ENCODE measurements around the gene POU3F3. TPM values are rescaled to one million over a fixed set of nuclear protein-coding genes. Genes with fewer than 3 reads are reported as not detected.

POU3F3 gene
- total RNA-seq, 1 donor, result not detected

DNA sequence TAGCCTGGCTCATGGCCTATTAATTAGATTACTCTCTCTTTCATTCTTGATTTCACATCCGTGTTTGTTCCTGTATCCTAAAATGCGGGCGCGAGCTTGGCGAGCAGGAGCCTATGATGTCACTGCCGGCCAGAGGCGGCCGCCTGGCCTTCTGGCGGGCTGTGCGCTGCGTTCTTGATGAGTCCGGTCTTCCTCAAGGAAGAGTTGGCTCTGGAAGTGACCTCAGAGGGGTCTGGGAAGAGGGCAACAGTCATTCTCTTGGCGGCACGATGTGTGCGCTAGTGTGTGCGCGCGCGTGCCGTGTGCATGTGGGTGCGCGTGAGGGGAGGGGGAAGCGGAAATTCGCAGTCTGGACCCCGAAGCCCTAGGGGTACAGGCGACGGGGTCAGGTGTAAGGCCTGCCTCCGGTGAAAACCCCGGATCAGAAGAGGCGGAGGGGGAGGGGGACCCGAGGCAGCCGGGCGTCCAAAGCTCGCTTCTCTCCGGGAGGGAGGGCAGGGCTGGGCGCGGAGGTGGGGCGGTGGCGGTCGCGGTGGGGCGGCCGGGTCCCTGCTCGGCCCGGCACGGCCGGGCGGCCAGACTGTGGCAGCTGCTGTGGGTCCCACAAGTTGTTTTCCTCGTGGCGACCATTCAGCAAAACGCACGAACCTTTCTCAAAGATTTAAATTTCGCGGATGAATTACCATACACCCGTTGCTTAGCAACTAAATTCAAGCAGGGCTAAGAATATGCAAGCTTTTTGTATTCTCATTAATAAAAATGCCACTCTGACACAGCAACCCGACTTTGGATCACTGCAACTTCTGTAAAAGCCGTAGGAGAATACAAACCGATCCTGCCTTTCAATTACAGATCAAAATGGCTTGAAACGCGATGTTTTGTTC, 8.4 kb downstream of the POU3F3 start:
- H3K4me3 ChIP-seq (ENCODE audit: low read depth, low read length), result no peak overlapping the region
- no peak for DNase-seq (ENCODE audit: low read depth)
- no peak for TF ChIP-seq CTCF (IDR thresholded peaks at IDR 0.05; ENCODE audit: insufficient read depth, low read depth, low read length)

- no peak for TF ChIP-seq CTCF (IDR thresholded peaks at IDR 0.05; ENCODE audit: insufficient read depth, low read depth, low read length)
- DNase-seq (ENCODE audit: low read depth), result no peak
Observed at GRCh38 chr2:104863146-104863467, 9.2 kb downstream of the POU3F3 start.

DNA sequence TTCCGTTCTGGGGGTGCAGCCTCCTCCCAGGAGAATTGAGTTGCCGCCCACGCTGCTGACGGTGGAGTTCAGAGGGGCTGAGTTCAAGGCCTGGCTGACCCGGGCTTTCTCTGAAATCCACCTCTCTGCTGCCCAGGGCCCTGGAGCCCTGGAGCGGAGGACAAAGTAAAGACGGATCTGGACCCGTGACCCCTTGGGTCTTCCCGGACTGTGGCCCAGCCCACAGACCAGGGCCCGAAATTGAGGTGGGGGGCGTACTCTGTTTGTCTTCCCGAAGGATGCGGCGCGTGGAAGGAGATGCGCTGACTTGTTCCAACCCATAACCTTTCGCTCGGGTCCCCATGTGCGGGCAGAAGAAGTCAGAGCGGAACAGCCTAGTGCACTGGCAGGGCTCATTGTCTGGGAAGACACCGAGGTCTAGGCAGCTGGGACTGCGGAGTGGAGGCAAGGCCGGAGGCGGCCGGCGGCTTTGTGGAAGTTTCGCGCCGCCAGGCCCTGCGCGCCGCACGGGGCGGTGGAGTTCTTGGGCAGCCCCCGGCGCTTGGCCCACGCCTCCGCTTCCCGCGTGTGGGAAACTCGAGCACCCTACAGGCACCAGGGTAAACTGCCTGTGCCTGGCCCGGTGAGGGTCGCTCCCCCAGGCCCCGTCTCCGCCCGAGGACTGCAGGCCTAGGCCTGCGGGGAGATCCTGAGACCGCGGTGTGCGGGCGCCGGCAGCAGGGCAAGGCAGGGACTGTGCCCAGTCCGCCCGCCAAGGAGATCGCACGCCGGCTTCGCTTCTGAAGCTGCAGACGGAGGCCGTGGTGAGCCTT, 9.8 kb downstream of the POU3F3 start:
- no peak for DNase-seq (ENCODE audit: low read depth)
- TF ChIP-seq CTCF (IDR thresholded peaks at IDR 0.05; ENCODE audit: insufficient read depth, low read depth, low read length), result no peak
- no peak overlapping the region for H3K4me3 ChIP-seq (ENCODE audit: low read depth, low read length)

More at GRCh38 chr2:104863146-104863467, 9.2 kb downstream of the POU3F3 start:
- no peak overlapping the region for H3K4me3 ChIP-seq (ENCODE audit: low read depth, low read length)

GRCh38 chr2:104864280-104865095, 10.6 kb downstream of the POU3F3 start:
- no peak for DNase-seq (ENCODE audit: low read depth)
- TF ChIP-seq CTCF (IDR thresholded peaks at IDR 0.05; ENCODE audit: insufficient read depth, low read depth, low read length), result no peak
- no peak overlapping the region for H3K4me3 ChIP-seq (ENCODE audit: low read depth, low read length)

- no peak for DNase-seq (ENCODE audit: low read depth)
- H3K4me3 ChIP-seq (ENCODE audit: low read depth, low read length), result no peak overlapping the region
- no peak for TF ChIP-seq CTCF (IDR thresholded peaks at IDR 0.05; ENCODE audit: insufficient read depth, low read depth, low read length)
Observed at GRCh38 chr2:104865096-104865470, 11.2 kb downstream of the POU3F3 start.

DNA sequence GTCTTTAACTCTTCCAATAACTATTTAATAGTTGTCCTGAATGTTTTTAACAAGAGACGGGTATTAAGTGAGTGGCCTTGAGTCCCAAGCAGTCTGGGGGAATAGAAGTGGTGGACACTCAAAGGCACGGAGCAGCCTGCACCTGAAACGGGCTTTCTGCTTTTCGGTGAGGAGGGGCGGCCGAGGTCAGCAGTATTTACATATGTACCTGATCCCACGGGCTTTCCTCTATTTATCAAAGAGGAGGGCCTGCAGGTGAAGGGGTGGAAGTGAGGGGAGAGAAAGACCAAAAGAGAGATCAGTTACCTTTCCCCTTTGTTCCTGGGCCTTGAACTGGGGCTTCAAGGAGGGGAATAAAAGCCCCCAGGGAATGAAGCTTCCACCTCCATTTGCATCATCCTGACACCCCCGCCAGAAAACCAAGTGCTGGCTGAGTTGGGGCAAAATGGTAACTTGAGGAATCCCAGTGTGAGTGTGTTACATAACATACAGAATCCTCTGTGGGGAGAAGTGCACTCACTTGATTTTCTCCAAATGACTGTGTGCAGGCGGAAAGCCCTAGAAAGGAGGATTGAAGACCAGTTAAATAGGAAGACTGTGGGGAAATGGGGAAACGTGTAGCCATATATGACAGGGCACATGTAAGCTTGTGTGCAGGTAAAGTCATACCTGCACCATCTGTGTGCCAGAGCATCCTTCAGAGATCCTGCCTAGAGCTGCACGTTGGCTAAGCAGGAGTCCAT, 12.4 kb downstream of the POU3F3 start:
- DNase-seq (ENCODE audit: low read depth), result no peak
- no peak for TF ChIP-seq CTCF (IDR thresholded peaks at IDR 0.05; ENCODE audit: insufficient read depth, low read depth, low read length)
- no peak overlapping the region for H3K4me3 ChIP-seq (ENCODE audit: low read depth, low read length)
